ENCODE data around the gene GRM8. TPM values are rescaled to one million over a fixed set of nuclear protein-coding genes. Genes with fewer than 3 reads are reported as not detected.

Gene GRM8
- polyA plus RNA-seq, 1 donor (not counting 4 experiments of a cell fraction or from before 2014, with no cell fraction given) = not detected

GRCh38 chr7:127056202-127056601 is 196.5 kb downstream of the GRM8 start:
- Histone ChIP-seq H3K9me1 (ENCODE audit: control insufficient read depth, extremely low read depth, insufficient read depth, low read length) (no peaks in the 10 kb centered on the region), H3K4me3 (ENCODE audit: control insufficient read depth in 2 of 3, extremely low read depth in 1 of 3, insufficient read depth in 2 of 3, low read depth in 1 of 3, low read length in 3 of 3) (no peak overlapping the region), H3K4me2 (ENCODE audit: control insufficient read depth, extremely low read depth, insufficient read depth, low read depth, low read length) (no peak overlapping the region), H2AFZ (ENCODE audit: control insufficient read depth, low read length) (no peak overlapping the region), H3K27ac (ENCODE audit: control insufficient read depth, insufficient read depth, low read length) (no peak overlapping the region), H3K4me1 (ENCODE audit: control insufficient read depth, extremely low read depth, insufficient read depth, low read length) (no peaks in the 10 kb centered on the region), H3K9me3 (ENCODE audit: control insufficient read depth, low read depth, low read length) (no peaks in the 10 kb centered on the region), H3K36me3 (ENCODE audit: control insufficient read depth in 2 of 2, extremely low read depth in 1 of 2, insufficient read depth in 2 of 2, low read length in 2 of 2) (no peaks in the 10 kb centered on the region), H3K9ac (ENCODE audit: control insufficient read depth, extremely low read depth, insufficient read depth, low read length) (no peak overlapping the region), H3K27me3 (ENCODE audit: control insufficient read depth, extremely low read depth, insufficient read depth, low read length) (no peaks in the 10 kb centered on the region), H4K20me1 (ENCODE audit: control insufficient read depth, extremely low read depth, insufficient read depth, low read length) (no peaks in the 10 kb centered on the region), H3K79me2 (ENCODE audit: control insufficient read depth, insufficient read depth, low read length) (no peaks in the 10 kb centered on the region)
- FAIRE-seq (no peak), DNase-seq (ENCODE audit: low read depth, low spot score) (no peak)
- dilution Hi-C loops (cut with MboI; ENCODE audit: extremely low pct_ligation_motif_present, low sequenced_read_pairs) = no loop called here
- TF ChIP-seq EZH2 (IDR thresholded peaks at IDR 0.05; ENCODE audit: low read length) = no peak
- TF ChIP-seq, protein P1, sequence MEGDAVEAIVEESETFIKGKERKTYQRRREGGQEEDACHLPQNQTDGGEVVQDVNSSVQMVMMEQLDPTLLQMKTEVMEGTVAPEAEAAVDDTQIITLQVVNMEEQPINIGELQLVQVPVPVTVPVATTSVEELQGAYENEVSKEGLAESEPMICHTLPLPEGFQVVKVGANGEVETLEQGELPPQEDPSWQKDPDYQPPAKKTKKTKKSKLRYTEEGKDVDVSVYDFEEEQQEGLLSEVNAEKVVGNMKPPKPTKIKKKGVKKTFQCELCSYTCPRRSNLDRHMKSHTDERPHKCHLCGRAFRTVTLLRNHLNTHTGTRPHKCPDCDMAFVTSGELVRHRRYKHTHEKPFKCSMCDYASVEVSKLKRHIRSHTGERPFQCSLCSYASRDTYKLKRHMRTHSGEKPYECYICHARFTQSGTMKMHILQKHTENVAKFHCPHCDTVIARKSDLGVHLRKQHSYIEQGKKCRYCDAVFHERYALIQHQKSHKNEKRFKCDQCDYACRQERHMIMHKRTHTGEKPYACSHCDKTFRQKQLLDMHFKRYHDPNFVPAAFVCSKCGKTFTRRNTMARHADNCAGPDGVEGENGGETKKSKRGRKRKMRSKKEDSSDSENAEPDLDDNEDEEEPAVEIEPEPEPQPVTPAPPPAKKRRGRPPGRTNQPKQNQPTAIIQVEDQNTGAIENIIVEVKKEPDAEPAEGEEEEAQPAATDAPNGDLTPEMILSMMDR (optimal IDR thresholded peaks at IDR 0.05 in 1 of 3, IDR thresholded peaks at IDR 0.05 in 1 of 3, conservative IDR thresholded peaks at IDR 0.05 in 1 of 3; ENCODE audit: extremely low read depth in 1 of 3, insufficient read depth in 2 of 3, low read length in 3 of 3) = no peak

- dilution Hi-C loops (cut with MboI; ENCODE audit: extremely low pct_ligation_motif_present, low sequenced_read_pairs) = no loop called here
- Histone ChIP-seq H3K36me3 (ENCODE audit: control insufficient read depth in 2 of 2, extremely low read depth in 1 of 2, insufficient read depth in 2 of 2, low read length in 2 of 2) (no peaks in the 10 kb centered on the region), H4K20me1 (ENCODE audit: control insufficient read depth, extremely low read depth, insufficient read depth, low read length) (no peaks in the 10 kb centered on the region), H3K4me3 (ENCODE audit: control insufficient read depth in 2 of 3, extremely low read depth in 1 of 3, insufficient read depth in 2 of 3, low read depth in 1 of 3, low read length in 3 of 3) (no peak overlapping the region), H3K27ac (ENCODE audit: control insufficient read depth, insufficient read depth, low read length) (no peak overlapping the region), H3K9ac (ENCODE audit: control insufficient read depth, extremely low read depth, insufficient read depth, low read length) (no peak overlapping the region), H3K27me3 (ENCODE audit: control insufficient read depth, extremely low read depth, insufficient read depth, low read length) (no peaks in the 10 kb centered on the region), H3K9me1 (ENCODE audit: control insufficient read depth, extremely low read depth, insufficient read depth, low read length) (no peaks in the 10 kb centered on the region), H3K9me3 (ENCODE audit: control insufficient read depth, low read depth, low read length) (no peaks in the 10 kb centered on the region), H2AFZ (ENCODE audit: control insufficient read depth, low read length) (no peak overlapping the region), H3K79me2 (ENCODE audit: control insufficient read depth, insufficient read depth, low read length) (no peaks in the 10 kb centered on the region), H3K4me2 (ENCODE audit: control insufficient read depth, extremely low read depth, insufficient read depth, low read depth, low read length) (no peak overlapping the region), H3K4me1 (ENCODE audit: control insufficient read depth, extremely low read depth, insufficient read depth, low read length) (no peaks in the 10 kb centered on the region)
- FAIRE-seq (no peak), DNase-seq (ENCODE audit: low read depth, low spot score) (no peak)
- TF ChIP-seq EZH2 (IDR thresholded peaks at IDR 0.05; ENCODE audit: low read length) = no peak
- TF ChIP-seq, protein P1 (optimal IDR thresholded peaks at IDR 0.05 in 1 of 3, IDR thresholded peaks at IDR 0.05 in 1 of 3, conservative IDR thresholded peaks at IDR 0.05 in 1 of 3; ENCODE audit: extremely low read depth in 1 of 3, insufficient read depth in 2 of 3, low read length in 3 of 3) = no peak
Measured at GRCh38 chr7:127047521-127047920, 205.2 kb downstream of the GRM8 start.
